ENCODE data around the gene OR9Q1.

- TF ChIP-seq, protein P1, sequence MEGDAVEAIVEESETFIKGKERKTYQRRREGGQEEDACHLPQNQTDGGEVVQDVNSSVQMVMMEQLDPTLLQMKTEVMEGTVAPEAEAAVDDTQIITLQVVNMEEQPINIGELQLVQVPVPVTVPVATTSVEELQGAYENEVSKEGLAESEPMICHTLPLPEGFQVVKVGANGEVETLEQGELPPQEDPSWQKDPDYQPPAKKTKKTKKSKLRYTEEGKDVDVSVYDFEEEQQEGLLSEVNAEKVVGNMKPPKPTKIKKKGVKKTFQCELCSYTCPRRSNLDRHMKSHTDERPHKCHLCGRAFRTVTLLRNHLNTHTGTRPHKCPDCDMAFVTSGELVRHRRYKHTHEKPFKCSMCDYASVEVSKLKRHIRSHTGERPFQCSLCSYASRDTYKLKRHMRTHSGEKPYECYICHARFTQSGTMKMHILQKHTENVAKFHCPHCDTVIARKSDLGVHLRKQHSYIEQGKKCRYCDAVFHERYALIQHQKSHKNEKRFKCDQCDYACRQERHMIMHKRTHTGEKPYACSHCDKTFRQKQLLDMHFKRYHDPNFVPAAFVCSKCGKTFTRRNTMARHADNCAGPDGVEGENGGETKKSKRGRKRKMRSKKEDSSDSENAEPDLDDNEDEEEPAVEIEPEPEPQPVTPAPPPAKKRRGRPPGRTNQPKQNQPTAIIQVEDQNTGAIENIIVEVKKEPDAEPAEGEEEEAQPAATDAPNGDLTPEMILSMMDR (IDR thresholded peaks at IDR 0.05; ENCODE audit: low read depth, low read length, missing input control): no peak
- TF ChIP-seq REST (IDR thresholded peaks at IDR 0.05): no peak
- no peak for TF ChIP-seq ATF3 (IDR thresholded peaks at IDR 0.05)
- TF ChIP-seq GABPA (IDR thresholded peaks at IDR 0.05 in 1 of 2, conservative IDR thresholded peaks at IDR 0.05 in 1 of 2): no peak
- TF ChIP-seq YY1 (IDR thresholded peaks at IDR 0.05): no peak
- TF ChIP-seq TAF1 (conservative IDR thresholded peaks at IDR 0.05): no peak
- no peak for TF ChIP-seq EGR1 (IDR thresholded peaks at IDR 0.05; ENCODE audit: low read depth in 2 of 2)
- no peak for TF ChIP-seq RAD21 (IDR thresholded peaks at IDR 0.05)
- TF ChIP-seq, protein P2, sequence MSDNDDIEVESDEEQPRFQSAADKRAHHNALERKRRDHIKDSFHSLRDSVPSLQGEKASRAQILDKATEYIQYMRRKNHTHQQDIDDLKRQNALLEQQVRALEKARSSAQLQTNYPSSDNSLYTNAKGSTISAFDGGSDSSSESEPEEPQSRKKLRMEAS (IDR thresholded peaks at IDR 0.05): no peak
- TF ChIP-seq JUND (IDR thresholded peaks at IDR 0.05): no peak
Observed at GRCh38 chr11:58061813-58062212, 38.1 kb downstream of the OR9Q1 start.
